K562 (cell line): ENCODE data around the gene SYNGR3. TPM values are rescaled to one million over a fixed set of nuclear protein-coding genes. Genes with fewer than 3 reads are reported as not detected.

Source experiments
- ARNT ChIP-seq, 2 experiments: fragments of 450-650 bp; IDR thresholded peaks; 2 replicates each; pipeline ENCODE4 v1.6.1; 2016; ENCODE audit warnings: mild to moderate bottlenecking in 1 of 2
- ATF1 ChIP-seq, 2 experiments: fragments of 450-650 bp in 1 of 2; IDR thresholded peaks; 2 replicates each; pipeline ENCODE4 v1.6.1; 2016; ENCODE audit warnings: missing compliant biosample characterization in 1 of 2, missing genetic modification characterization in 1 of 2
- CCNT2 ChIP-seq: IDR thresholded peaks from 2 replicates; pipeline ENCODE4 v1.6.1; 2011; ENCODE audit warnings: borderline replicate concordance, low read depth, mild to moderate bottlenecking, moderate library complexity, mixed read lengths, low read length; ENCODE audit not compliant: insufficient read length; ENCODE audit errors: extremely low read depth
- FOXK2 ChIP-seq, 2 experiments: fragments of 450-650 bp; IDR thresholded peaks in 1 of 2; conservative IDR thresholded peaks in 1 of 2; 2 replicates each; pipeline ENCODE4 v1.6.1; 2016; ENCODE audit warnings: low read depth in 2 of 2, mild to moderate bottlenecking in 1 of 2
- GTF2A2 ChIP-seq: IDR thresholded peaks from 2 replicates; pipeline ENCODE4 v1.6.1; 2016; ENCODE audit warnings: mild to moderate bottlenecking, missing genetic modification characterization, missing compliant biosample characterization
- HDAC8 ChIP-seq: fragments of 450-650 bp; IDR thresholded peaks from 2 replicates; pipeline ENCODE4 v1.6.1; 2016; ENCODE audit warnings: mild to moderate bottlenecking, missing genetic modification characterization, moderate library complexity, missing compliant biosample characterization
- KLF6 ChIP-seq: fragments of 250-450 bp; sonication (Bioruptor Pico); IDR thresholded peaks from 2 replicates; pipeline ENCODE4 v1.4.0; 2020; ENCODE audit warnings: mild to moderate bottlenecking, moderate library complexity, borderline replicate concordance
- MYC ChIP-seq, 2 experiments: fragments of 250-450 bp in 1 of 2; sonication (Bioruptor Pico) in 1 of 2; IDR thresholded peaks; 2 replicates each; pipeline versions ENCODE4 v1.5.1 to v1.6.1; 2012 to 2021; ENCODE audit warnings: low read depth in 2 of 2, borderline replicate concordance in 1 of 2, improper control_type of control experiment in 1 of 2, low read length in 1 of 2, mild to moderate bottlenecking in 1 of 2, moderate library complexity in 1 of 2
- REST ChIP-seq, 2 experiments: fragments of 450-650 bp; formaldehyde crosslinking in 1 of 2; IDR thresholded peaks; 2 replicates each; pipeline versions ENCODE4 v1.4.0 to v1.6.1; 2014 to 2020; ENCODE audit warnings: mild to moderate bottlenecking in 2 of 2, borderline replicate concordance in 1 of 2, low read depth in 1 of 2
- SMAD1 ChIP-seq: fragments of 150-350 bp; IDR thresholded peaks from 2 replicates; pipeline ENCODE4 v1.6.1; 2014; ENCODE audit warnings: low read length, low read depth; ENCODE audit not compliant: partially characterized antibody
- SMC3 ChIP-seq: conservative IDR thresholded peaks from 2 replicates; pipeline ENCODE4 v1.6.1; 2011; ENCODE audit warnings: low read depth, low read length, improper control_type of control experiment; ENCODE audit not compliant: insufficient read depth
- SOX6 ChIP-seq: fragments of 450-650 bp; IDR thresholded peaks from 2 replicates; pipeline ENCODE4 v1.6.1; 2014; ENCODE audit warnings: mild to moderate bottlenecking
- TEAD1 ChIP-seq, 2 experiments: fragments of 450-650 bp in 1 of 2; sonication (generic) in 1 of 2; formaldehyde crosslinking; IDR thresholded peaks; 2 replicates each; pipeline versions ENCODE4 v1.4.0 to v1.8.0; 2020 to 2022; ENCODE audit warnings: mild to moderate bottlenecking in 2 of 2, missing genetic modification reagents in 1 of 2
- XRCC5 ChIP-seq: fragments of 200-400 bp; formaldehyde crosslinking; IDR thresholded peaks from 2 replicates; pipeline ENCODE4 v1.6.1; 2017; ENCODE audit warnings: low read depth, mild to moderate bottlenecking, low read length
- ZFX ChIP-seq: sonication (generic); formaldehyde crosslinking; IDR thresholded peaks from 2 replicates; pipeline ENCODE4 v1.8.0; 2022; ENCODE audit warnings: mild to moderate bottlenecking, missing genetic modification reagents, moderate library complexity
- ZNF263 ChIP-seq: sonication (generic); formaldehyde crosslinking; IDR thresholded peaks from 2 replicates; pipeline ENCODE4 v1.8.0; 2022; ENCODE audit warnings: mild to moderate bottlenecking, missing genetic modification reagents, borderline replicate concordance
- polyA plus RNA-seq, 8 experiments: library from polyadenylated mRNA; depleted of rRNA in 4 of 8; stranded (reverse) in 5 of 8; unstranded in 3 of 8; fragments of >200 nt; fragmentation: Nextera tagmentation in 2 of 8; fragmentation: Illumina TruSeq in 1 of 8; extraction: Ambion mirVana in 2 of 8; extraction: Trizol in 1 of 8; gene quantifications; 2 replicates each; pipeline versions ENCODE4 v1.2.1 to v1.2.3, GENCODE V29; 2011 to 2014; ENCODE audit warnings: inconsistent platforms in 1 of 8, missing spikeins in 1 of 8
- total RNA-seq, 7 experiments: library from RNA; depleted of rRNA in 6 of 7; stranded (reverse); fragments of >200 nt in 6 of 7; fragmentation: Illumina TruSeq in 2 of 7; extraction: Trizol in 2 of 7; gene quantifications; 2 replicates each; pipeline versions ENCODE4 v1.2.1 to v1.2.3, GENCODE V29; 2011 to 2021; ENCODE audit warnings: low replicate concordance in 1 of 7

SYNGR3 gene
- total and polyA plus RNA-seq, 9 of the 15 experiments (the other 6 are each of a cell fraction or from before 2014, with no cell fraction given), result 3.7 to 69.2 (median 36.3) TPM

GRCh38 chr16:2003827-2004641, 14.3 kb downstream of the SYNGR3 start (continued):
- peak; percentile 76 for TF ChIP-seq REST (IDR thresholded peaks at IDR 0.05; ENCODE audit: borderline replicate concordance)
- TF ChIP-seq REST (CRISPR knock-in tag; IDR thresholded peaks at IDR 0.05; ENCODE audit: low read depth), result peak; percentile 45; the same call in 1 of the 2 replicates
- peak; percentile 66 for TF ChIP-seq CCNT2
- no peak for TF ChIP-seq SMAD1
- peak; percentile 60; the same call in 1 of the 2 replicates for TF ChIP-seq SOX6
- no peak for TF ChIP-seq GTF2A2
- peak; percentile 52; the same call in 1 of the 2 replicates for TF ChIP-seq ZNF263 (CRISPR knock-in tag)
- 0 out of 4 replicates have a peak, but pooled peaks of 1 of the 2 experiments have one; percentile 12 for TF ChIP-seq TEAD1 (CRISPR knock-in tag; IDR thresholded peaks at IDR 0.05)
- peak; percentile 85 for TF ChIP-seq SMC3
- TF ChIP-seq ARNT (IDR thresholded peaks at IDR 0.05), result peak in 1 of 2 experiments; percentile 33; a peak in 1 of 4 replicates
- 0 out of 4 replicates have a peak, but pooled peaks of 1 of the 2 experiments have one; percentile 30 for TF ChIP-seq FOXK2 (conservative IDR thresholded peaks at IDR 0.05 in 1 of 2, IDR thresholded peaks at IDR 0.05 in 1 of 2; ENCODE audit: low read depth in 2 of 2)
- no peak for TF ChIP-seq HDAC8 (tag)
- peak; percentile 55 for TF ChIP-seq ZFX (CRISPR knock-in tag)
- no peak for TF ChIP-seq ATF1 (CRISPR knock-in tag; IDR thresholded peaks at IDR 0.05)
- TF ChIP-seq ATF1 (tag; IDR thresholded peaks at IDR 0.05), result peak; percentile 50
- TF ChIP-seq MYC (IDR thresholded peaks at IDR 0.05; ENCODE audit: low read depth, low read length), result peak; percentile 95
- no peak for TF ChIP-seq MYC (CRISPR knock-in tag; IDR thresholded peaks at IDR 0.05; ENCODE audit: borderline replicate concordance, low read depth)
- TF ChIP-seq XRCC5, result peak; percentile 99
- TF ChIP-seq KLF6 (CRISPR knock-in tag), result peak; percentile 60; the same call in 1 of the 2 replicates
